Measurements from ENCODE around the gene RSPH9. TPM values are rescaled to one million over a fixed set of nuclear protein-coding genes. Genes with fewer than 3 reads are reported as not detected.
A peak's percentile ranks its signal among the peaks of the same experiment; 100 is the strongest.

The RSPH9 gene, protein sequence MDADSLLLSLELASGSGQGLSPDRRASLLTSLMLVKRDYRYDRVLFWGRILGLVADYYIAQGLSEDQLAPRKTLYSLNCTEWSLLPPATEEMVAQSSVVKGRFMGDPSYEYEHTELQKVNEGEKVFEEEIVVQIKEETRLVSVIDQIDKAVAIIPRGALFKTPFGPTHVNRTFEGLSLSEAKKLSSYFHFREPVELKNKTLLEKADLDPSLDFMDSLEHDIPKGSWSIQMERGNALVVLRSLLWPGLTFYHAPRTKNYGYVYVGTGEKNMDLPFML
- not detected in 2 replicates for total RNA-seq
- 0.30 TPM for polyA plus RNA-seq (2012)

GRCh38 chr6:43644940-43645612 lies at the start of gene RSPH9:
Gene RSPH9, plus strand, starts transcription at chr6:43645036. Its CDS starts 63 bp downstream, at chr6:43645099.
- DNase-seq (ENCODE audit: low read depth): no peak

DNA sequence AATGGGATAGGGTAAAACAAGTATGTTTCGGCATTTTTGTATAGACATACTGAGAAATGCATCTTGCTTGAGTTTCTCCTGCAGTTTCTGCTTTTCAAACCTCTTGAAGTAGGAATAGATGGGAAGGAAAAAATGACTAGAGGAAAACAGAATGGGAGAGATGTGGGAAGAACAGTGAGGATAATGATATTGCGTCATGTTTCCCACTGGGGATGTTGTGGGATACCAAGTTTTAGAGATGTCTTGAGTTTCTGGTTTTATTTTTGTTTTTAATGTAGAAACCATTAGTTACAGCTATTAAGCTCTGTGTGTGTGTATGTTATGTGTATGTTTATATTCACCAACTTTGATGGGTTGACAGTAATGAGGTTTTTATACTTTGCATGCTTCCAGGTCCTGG lies 44.2 kb upstream of the RSPH9 start:
- no peak for DNase-seq (ENCODE audit: low read depth)

DNA sequence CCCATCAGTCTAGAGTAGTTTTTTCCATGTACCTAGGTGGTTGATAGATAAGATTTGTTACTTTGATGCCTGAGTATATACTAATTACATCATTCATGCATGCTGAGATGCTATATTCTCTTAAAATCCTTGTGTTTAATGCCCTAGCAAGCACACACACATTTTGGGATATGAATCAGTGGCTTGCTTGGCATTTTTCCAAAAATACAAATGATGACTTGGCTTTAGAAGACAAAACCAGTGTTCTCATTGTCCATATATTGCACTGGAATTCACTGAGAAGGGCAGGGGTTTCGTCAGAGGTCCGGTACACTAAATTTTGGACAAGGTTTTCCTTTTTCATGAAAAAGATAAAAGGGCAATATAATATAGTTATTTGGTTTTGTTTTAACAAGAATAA lies 40.7 kb upstream of the RSPH9 start:
- peak; percentile 32 for DNase-seq (ENCODE audit: low read depth)

DNA sequence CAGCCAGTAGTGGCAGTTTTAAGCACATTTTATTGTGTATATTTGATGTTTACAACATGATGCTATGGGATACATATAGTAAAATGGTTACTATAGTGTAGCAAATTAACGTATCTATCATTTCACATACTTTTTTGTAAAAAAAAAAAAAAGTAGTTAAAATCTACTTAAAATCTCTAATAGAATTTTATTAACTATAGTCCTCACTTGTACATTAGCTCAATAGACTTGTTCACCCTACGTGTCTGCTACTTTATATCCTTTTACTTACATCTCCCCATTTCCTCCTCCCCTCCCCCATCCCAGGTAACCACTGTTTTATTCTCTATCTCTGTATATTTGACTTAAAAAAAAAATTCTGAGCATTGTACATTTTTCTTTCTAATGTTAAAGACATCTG lies 38.8 kb upstream of the RSPH9 start:
- no peak for DNase-seq (ENCODE audit: low read depth)

GRCh38 chr6:43608310-43608763 lies 36.5 kb upstream of the RSPH9 start:
- peak; percentile 80 for DNase-seq (ENCODE audit: low read depth)

- no peak for DNase-seq (ENCODE audit: low read depth)
Observed at GRCh38 chr6:43608807-43609206, 36.0 kb upstream of the RSPH9 start.

- no peak for DNase-seq (ENCODE audit: low read depth)
Observed at GRCh38 chr6:43609402-43609801, 35.4 kb upstream of the RSPH9 start.

DNA sequence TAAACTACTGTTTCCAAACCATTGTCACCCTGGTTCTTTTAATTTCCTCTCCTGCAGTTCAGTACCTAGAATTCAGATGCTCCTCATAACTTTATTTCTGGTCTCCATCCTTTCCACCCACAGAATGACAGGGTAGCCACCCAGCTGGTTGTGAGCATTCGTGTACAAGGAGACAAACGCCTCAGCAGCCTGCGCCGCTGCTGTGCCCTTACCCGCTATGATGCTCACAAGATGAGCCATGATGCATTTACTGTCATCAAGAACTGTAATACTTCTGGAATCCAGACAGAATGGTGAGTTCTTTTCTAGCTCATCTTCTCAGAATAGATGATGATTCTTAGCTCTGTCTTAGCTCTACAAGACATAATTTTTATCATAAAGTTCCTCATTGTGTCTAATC lies 34.4 kb upstream of the RSPH9 start:
- DNase-seq (ENCODE audit: low read depth): no peak

DNA sequence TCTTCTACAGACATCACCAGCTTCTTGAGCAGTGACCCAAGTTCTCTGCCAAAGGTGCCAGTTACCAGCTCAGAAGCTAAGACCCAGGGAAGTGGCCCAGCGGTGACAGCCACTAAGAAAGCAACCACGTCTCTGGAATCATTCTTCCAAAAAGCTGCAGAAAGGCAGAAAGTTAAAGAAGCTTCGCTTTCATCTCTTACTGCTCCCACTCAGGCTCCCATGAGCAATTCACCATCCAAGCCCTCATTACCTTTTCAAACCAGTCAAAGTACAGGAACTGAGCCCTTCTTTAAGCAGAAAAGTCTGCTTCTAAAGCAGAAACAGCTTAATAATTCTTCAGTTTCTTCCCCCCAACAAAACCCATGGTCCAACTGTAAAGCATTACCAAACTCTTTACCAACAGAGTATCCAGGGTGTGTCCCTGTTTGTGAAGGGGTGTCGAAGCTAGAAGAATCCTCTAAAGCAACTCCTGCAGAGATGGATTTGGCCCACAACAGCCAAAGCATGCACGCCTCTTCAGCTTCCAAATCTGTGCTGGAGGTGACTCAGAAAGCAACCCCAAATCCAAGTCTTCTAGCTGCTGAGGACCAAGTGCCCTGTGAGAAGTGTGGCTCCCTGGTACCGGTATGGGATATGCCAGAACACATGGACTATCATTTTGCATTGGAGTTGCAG lies 31.0 kb upstream of the RSPH9 start:
- DNase-seq (ENCODE audit: low read depth): no peak

GRCh38 chr6:43614396-43614730 lies 30.5 kb upstream of the RSPH9 start:
- DNase-seq (ENCODE audit: low read depth): no peak

DNA sequence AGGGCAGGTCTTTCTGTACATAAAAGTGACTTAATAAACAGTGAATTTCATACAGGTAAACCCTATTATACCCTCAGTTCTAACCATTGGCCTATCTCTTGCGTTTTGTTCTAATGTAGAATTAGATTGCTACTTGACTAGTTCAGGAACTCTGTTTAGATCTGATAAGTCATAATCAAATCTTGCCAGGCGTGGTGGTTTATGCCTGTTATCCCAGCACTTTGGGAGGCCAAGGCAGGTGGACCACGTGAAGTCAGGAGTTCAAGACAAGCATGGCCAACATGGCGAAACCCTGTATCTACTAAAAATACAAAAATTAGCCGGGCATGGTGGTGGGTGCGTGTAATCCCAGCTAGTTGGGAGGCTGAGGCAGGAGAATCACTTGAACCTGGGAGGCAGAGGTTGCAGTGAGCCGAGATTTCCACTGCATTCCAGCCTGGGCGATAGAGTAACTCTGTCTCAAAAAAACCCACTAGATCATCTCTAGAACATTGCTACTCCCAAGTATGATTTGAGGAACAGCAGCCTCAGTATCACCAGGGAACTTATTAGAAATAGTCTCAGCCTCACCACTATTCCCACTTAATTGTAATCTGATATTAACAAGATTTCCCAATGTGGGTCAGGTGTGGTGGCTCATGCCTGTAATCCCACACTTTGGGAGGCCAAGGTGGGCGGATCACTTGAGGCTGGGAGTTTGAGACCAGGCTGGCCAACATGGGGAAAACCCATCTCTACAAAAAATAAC lies 27.9 kb upstream of the RSPH9 start:
- DNase-seq (ENCODE audit: low read depth): peak; percentile 17

- DNase-seq (ENCODE audit: low read depth): peak; percentile 12
Observed at GRCh38 chr6:43621078-43621835, 23.6 kb upstream of the RSPH9 start.

DNA sequence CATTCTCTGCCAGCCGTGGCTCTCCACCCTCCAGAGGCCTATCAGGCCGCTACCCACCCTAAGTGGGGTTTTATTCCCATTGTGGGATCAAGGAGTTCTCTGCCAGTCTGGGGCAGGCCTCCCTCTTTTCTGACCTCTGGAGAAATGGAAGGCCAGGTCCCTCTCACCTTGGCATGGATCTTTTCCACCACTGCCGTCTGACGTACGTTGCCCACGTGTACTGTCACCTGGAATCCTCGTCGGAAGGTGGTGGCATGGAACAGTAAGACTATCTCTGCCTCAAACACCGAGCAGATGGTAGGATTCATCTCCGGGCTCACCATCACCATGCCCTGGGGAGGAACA lies 23.0 kb upstream of the RSPH9 start:
- DNase-seq (ENCODE audit: low read depth): no peak

DNA sequence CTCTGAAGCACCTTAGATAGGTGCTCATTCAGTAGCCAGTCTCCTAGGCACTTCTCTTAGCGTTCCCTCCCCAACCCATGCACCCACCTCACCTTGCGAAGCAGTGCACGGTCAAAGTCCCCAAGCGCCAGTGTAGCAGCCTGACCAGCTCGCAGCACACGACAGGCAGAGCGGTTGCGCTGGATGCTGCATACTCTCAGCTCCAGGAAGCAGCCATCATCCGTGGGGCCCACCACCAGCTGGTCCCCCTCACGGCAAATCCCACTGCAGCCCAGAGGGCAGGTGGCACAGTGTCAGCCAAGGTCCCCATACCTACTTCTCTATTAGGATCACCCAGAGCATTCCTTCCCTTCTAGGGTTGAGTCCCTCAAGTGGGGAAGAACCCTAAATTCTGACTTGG lies 22.3 kb upstream of the RSPH9 start:
- no peak for DNase-seq (ENCODE audit: low read depth)

- DNase-seq (ENCODE audit: low read depth): peak; percentile 26
Observed at GRCh38 chr6:43623880-43624785, 20.7 kb upstream of the RSPH9 start.

GRCh38 chr6:43624786-43625288 lies 20.0 kb upstream of the RSPH9 start:
- DNase-seq (ENCODE audit: low read depth): no peak

DNA sequence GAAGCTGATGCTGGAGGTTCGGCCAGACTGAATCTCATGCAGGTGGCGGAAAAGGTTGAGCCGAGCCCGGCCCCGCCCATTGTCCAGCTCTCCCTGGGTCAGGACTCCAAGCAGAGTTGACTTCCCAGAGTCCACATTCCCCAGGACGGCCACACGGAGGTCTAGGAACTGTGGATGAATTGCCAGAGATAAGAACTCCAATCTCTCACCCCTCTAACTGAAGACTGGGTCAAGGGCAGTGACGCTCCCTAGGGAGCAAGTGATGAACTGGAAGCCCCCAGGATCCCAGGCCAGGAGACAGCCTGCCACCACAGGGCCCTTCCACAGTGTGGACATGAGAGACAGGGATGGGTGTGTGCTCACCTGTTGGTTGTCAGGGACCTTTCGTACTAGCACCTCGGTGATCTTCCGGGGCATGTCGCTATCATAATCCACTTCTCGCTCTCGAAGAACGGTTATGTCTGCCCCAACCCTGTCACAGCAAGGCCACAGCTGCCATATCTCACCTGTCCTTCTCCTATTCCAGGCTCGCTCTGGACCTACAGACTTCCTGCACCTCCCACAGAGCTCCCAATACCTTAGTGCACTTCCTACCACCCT lies 19.3 kb upstream of the RSPH9 start:
- DNase-seq (ENCODE audit: low read depth): no peak

- DNase-seq (ENCODE audit: low read depth): peak; percentile 85
Observed at GRCh38 chr6:43627008-43627825, 17.6 kb upstream of the RSPH9 start.

All from myocyte (in vitro differentiated cells).